Mesodermal cell (in vitro differentiated cells): ENCODE results near the gene SLPI.

ENCODE experiments used
- H3K27ac ChIP-seq: 2 replicates; pipeline ENCODE4 v1.7.0; 2013; ENCODE audit warnings: mild to moderate bottlenecking, low read depth, low read length, moderate library complexity; ENCODE audit not compliant: severe bottlenecking
- H3K36me3 ChIP-seq: 2 replicates; pipeline ENCODE4 v1.7.1; 2013; ENCODE audit warnings: mild to moderate bottlenecking, low read length, moderate library complexity; ENCODE audit not compliant: control insufficient read depth, insufficient read depth
- H3K4me1 ChIP-seq: one replicate; pipeline ENCODE4 v1.7.1; 2013; ENCODE audit warnings: mild to moderate bottlenecking, low read length; ENCODE audit not compliant: insufficient read depth, control insufficient read depth, poor library complexity, severe bottlenecking
- H3K4me3 ChIP-seq: 2 replicates; pipeline ENCODE4 v1.7.0; 2013; ENCODE audit warnings: low read length, control low read depth, mild to moderate bottlenecking; ENCODE audit not compliant: insufficient read depth, poor library complexity, severe bottlenecking; ENCODE audit errors: extremely low read depth
- H3K9me3 ChIP-seq: 2 replicates; pipeline ENCODE4 v1.7.1; 2013; ENCODE audit warnings: mild to moderate bottlenecking, low read length, moderate library complexity; ENCODE audit not compliant: control insufficient read depth
- WGBS, 2 experiments: methylation state at CpG; one replicate each; pipeline ENCODE4 v1.1.5; 2013; ENCODE audit warnings: missing lambda C conversion rate in 2 of 2; ENCODE audit not compliant: insufficient coverage in 2 of 2; 5-methylcytosine and 5-hydroxymethylcytosine counted together

SLPI gene

DNA sequence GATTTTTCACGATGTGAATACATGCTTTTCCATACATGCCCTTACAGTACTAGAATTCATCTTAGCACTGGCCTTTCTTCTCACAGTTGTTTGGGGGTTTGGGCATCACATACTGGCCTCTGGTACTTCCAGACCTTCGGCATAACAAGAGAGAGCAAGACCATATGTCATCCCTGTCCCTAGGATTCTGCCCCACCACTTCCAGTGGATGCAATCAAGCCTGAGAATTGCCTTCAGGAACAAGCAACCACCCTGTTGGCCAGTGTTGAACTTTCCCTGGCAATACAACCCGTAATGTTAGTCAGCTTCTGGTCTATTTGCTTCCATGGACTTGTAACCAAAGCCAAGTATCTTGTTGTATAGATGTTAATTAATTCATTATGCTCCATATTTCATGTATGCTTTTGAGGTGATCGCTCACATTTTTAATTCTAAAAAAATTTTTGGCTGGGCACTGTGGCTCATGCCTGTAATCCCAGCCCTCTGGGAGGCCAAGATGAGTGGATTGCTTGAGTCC, 15.4 kb upstream of the SLPI start:
- H3K9me3 ChIP-seq: no peaks in the 10 kb centered on the region
- H3K4me3 ChIP-seq: no peak overlapping the region
- no peaks in the 10 kb centered on the region for H3K36me3 ChIP-seq
- no peaks in the 10 kb centered on the region for H3K4me1 ChIP-seq
- H3K27ac ChIP-seq: no peak overlapping the region
- 85 to 90% methylated on average over 1 to 2 of the region's 4 CpGs for WGBS, 2 experiments

DNA sequence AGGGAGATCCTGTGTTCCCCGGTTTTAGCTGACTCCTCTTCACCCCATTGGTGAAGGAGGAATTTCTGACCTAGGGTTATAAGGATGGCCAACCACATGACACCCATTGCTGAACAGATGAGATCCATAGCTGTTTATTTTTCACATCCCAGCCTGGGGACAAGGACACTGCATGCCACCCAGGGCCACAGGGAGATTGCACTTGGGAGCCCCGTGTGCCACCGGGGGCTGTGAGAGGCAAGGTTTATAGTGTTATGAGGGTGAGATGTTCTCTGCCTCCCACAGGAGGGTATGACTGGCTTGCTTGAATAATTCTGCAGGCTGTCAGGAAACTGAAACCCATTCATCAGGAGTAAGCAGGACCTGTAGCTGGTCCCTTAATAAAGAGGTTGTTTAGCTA, 14.7 kb upstream of the SLPI start:
- H3K36me3 ChIP-seq: no peaks in the 10 kb centered on the region
- 80 to 94% methylated on average over 2 of the region's 3 CpGs for WGBS, 2 experiments
- H3K9me3 ChIP-seq: no peaks in the 10 kb centered on the region
- H3K27ac ChIP-seq: no peak overlapping the region
- H3K4me1 ChIP-seq: no peaks in the 10 kb centered on the region
- H3K4me3 ChIP-seq: no peak overlapping the region

DNA sequence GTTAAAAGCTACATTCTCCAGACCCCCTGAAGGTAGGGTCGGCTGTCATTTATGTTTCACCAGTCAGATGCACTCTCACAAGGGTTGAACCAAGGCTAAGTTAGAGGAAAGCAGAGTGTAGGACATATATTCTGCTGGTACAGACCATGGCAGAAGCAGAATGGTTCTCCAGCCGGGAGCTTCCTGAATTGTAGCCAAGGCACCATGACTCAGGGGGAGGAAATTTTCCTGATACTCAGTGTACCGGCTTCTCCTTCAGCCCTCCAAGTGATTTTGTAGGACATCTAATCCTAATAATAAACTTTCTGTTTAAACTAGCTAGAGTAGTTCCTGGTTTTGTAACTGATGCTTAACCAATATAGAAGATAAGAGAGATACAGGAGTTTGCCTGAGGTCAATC, 14.2 kb upstream of the SLPI start:
- H3K9me3 ChIP-seq: no peaks in the 10 kb centered on the region
- no peak overlapping the region for H3K27ac ChIP-seq
- WGBS, 2 experiments: 80 to 100% methylated on average over 1 of the region's 3 CpGs

DNA sequence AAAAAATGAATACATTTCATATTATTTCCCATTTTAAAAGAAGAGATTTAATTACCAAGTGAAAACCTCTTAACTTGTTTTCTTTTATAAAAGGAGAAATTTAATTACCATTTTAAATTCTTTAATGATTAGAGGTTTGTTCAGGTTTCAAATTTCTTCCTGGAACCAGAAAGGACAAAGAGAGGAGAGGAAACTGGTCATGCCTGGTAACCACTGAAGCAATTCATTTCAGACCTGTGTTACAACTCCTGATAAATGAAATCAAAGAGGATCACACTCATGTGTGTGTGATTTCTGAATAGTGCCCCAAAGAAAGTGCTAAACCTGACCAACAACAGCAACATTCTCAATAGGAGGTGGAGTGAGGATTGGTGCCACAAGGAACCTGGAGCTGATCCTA, 12.6 kb upstream of the SLPI start:
- H3K36me3 ChIP-seq: no peaks in the 10 kb centered on the region
- H3K27ac ChIP-seq: no peak overlapping the region
- H3K4me1 ChIP-seq: no peaks in the 10 kb centered on the region

More for the DNA sequence above, 14.2 kb upstream of the SLPI start:
- no peaks in the 10 kb centered on the region for H3K4me1 ChIP-seq
- H3K4me3 ChIP-seq: no peak overlapping the region
- no peaks in the 10 kb centered on the region for H3K36me3 ChIP-seq

DNA sequence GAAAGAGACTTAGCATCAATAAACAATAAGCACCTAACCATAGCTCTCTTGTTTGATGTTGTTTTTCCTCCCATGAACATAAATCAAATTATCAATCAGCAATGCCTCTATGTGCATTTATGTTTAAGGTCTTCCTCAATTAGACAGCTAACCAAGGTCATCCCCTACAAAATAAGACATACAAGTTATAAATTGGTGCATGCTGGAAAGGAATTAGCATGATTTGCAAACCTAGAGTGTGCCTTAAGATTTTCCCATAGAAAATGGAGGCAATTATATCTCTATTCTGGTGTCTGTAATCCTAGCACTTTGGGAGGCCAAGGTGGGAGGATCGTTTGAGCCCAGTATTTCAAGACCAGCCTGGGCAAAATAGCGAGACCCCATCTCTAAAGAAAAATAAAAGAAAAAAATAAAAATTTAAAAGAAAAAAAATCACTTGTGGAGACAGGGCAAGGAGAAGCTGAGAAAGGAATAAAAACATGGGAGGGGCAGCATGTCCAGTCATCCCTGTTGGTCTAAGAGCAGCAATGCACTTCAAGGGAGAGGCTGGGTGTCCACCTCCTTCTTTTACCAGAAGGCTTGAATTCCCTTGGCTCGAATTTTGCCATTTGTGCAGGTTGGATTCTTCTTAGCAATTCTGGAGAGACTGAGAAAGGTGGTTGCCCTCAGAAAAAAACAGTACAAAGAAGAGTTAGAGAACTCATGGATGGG, 9.3 kb upstream of the SLPI start:
- Histone ChIP-seq H3K9me3 (no peaks in the 10 kb centered on the region), H3K4me1 (no peaks in the 10 kb centered on the region), H3K4me3 (no peak overlapping the region), H3K27ac (no peak overlapping the region), H3K36me3 (no peaks in the 10 kb centered on the region)
- WGBS, 2 experiments: 73% methylated on average over 1 of the region's 3 CpGs; no CpG with 5 or more reads in 1 of the 2 experiments

More for the DNA sequence above, 12.6 kb upstream of the SLPI start:
- no peaks in the 10 kb centered on the region for H3K9me3 ChIP-seq
- no peak overlapping the region for H3K4me3 ChIP-seq

DNA sequence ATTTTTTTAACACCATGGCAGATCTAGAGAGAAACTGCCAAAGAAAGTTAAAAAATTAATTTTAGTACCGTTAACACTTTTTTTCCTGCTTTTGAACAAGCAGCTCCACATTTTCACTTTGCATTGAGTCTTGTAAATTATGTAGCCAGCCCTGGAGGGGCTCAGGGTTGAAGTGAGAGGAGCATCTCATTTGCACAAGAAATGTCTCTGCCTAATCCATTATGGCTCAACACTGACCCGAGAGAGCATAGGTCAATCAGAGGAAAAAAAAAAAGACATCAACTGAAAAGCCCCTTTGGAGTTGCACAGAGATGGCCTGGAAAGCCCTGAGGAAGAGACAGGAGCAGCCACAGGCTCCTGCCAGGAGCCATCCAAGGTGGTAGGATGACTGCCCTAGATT, 4.3 kb upstream of the SLPI start:
- H3K4me3 ChIP-seq: no peak overlapping the region
- no peaks in the 10 kb centered on the region for H3K36me3 ChIP-seq
- no peaks in the 10 kb centered on the region for H3K4me1 ChIP-seq
- WGBS, 2 experiments: 13 to 71% methylated on average over 1 of the region's 2 CpGs
- H3K27ac ChIP-seq: no peak overlapping the region
- H3K9me3 ChIP-seq: no peaks in the 10 kb centered on the region

DNA sequence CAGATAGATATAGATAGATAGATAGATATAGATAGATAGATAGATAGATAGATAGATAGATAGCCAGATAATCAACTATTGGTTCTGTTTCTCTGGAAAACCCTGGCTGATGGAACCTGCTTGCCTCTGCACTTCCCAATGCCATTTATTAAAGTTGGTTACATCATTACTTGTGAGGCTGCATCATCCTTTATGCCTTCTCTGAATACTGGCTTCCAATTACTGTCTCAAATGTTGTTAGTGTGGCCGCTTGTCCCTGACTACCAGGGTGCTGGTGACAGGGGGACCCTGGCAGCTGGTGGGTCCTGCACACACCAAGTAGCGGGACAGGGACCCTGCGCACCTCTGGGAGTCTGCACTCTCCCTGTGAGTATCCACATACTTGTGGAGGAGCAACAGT, 3.9 kb upstream of the SLPI start:
- no peak overlapping the region for H3K4me3 ChIP-seq
- no peaks in the 10 kb centered on the region for H3K9me3 ChIP-seq
- 80 to 100% methylated on average over 1 to 2 of the region's 3 CpGs for WGBS, 2 experiments
- no peaks in the 10 kb centered on the region for H3K36me3 ChIP-seq
- no peak overlapping the region for H3K27ac ChIP-seq
- H3K4me1 ChIP-seq: no peaks in the 10 kb centered on the region

DNA sequence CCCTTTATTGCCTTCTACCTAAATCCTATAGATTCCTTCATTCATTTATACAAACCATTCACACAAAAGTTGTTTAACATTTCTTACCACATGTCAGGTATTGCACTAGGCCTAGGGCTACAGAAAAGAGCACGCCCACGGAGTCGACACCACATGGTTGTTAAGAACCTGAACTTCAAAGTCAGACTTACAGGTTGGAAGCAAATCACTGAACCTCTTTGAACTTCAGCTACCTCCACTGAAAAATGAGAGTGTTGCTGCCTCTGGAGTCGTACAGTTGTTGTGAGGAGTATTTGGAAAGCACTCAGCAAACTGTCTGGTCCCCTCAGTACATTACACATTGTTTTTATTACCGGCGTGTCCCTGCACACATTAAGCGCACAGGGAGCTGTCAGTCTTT, 3.3 kb upstream of the SLPI start:
- Histone ChIP-seq H3K9me3 (no peaks in the 10 kb centered on the region), H3K4me3 (no peak overlapping the region), H3K27ac (no peak overlapping the region), H3K4me1 (no peaks in the 10 kb centered on the region), H3K36me3 (no peaks in the 10 kb centered on the region)
- 91 to 93% methylated on average over 6 of the region's 7 CpGs for WGBS, 2 experiments

DNA sequence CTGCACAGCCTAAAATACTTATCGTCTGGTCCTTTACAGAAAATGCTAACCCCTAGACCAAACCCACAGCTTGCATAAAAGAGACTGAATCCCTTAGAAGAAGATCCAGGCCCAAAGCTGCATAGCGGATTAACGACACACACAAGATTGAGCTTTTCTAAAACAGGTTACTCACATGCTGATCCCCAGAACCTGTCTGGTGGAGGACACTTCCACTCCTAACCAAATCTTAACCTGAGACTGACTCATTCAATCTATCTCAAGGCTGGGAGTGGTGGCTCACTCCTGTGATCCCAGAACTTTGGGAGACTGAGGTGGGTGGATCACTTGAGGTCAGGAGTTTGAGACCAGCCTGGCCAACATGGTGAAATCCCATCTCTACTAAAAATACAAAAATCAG, 2.8 kb upstream of the SLPI start:
- 73 to 79% methylated on average over 3 of the region's 3 CpGs for WGBS, 2 experiments
- no peaks in the 10 kb centered on the region for H3K36me3 ChIP-seq

DNA sequence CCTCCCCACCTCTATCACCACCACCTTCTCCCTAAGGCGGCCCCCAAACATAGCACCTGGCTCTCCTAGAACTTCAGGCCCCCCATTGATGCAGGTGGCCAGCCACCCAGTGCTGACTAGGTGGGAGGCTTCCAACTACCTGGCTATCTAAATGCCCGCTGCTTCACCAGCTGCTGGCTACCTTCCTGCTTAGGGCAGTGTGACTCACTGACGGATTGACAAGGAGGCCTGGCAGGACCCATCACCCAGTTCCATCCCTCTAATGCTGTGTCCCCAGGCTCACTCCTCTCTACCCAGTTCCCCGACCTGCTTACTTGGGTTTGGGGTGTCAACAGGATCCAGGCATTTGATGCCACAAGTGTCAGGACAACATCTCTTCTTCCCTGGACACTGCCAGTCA, 1.1 kb downstream of the SLPI start:
- no peaks in the 10 kb centered on the region for H3K9me3 ChIP-seq
- H3K4me1 ChIP-seq: no peaks in the 10 kb centered on the region
- H3K36me3 ChIP-seq: no peaks in the 10 kb centered on the region
- no peak overlapping the region for H3K4me3 ChIP-seq
- 90 to 93% methylated on average over 2 to 3 of the region's 4 CpGs for WGBS, 2 experiments
- H3K27ac ChIP-seq: no peak overlapping the region

More for the DNA sequence above, 2.8 kb upstream of the SLPI start:
- no peak overlapping the region for H3K27ac ChIP-seq
- H3K9me3 ChIP-seq: no peaks in the 10 kb centered on the region
- no peaks in the 10 kb centered on the region for H3K4me1 ChIP-seq
- no peak overlapping the region for H3K4me3 ChIP-seq

DNA sequence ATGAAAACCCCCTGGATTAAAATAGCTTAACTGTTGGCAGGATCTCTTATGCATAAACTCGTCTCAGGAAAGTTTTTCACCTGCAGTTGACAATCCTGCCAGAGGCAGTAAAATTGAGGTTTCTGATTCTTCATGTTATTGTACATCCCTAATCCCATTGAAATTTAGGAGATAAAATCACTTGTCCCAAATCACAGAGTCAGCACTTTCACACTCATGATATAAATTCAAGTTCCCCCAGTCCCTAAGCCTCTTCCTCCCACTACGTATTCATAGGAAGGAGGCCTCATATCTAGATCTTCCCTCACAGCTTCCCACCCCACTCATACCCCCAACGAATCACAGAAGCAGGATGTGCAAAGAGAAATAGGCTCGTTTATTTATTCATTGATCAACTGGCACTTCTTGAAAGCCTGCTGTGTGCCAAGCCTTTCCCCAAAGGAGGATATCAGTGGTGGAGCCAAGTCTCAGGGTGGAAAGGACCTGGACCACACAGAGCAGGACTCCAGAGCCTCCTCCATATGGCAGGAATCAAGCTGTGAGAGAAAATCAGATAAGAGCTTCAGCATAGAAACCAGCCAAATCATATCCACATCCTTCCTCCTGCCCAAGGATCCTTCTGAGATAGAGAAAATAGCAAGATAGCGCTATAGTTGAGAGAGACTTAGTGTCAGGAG, 2.3 kb downstream of the SLPI start:
- Histone ChIP-seq H3K4me1 (no peaks in the 10 kb centered on the region), H3K9me3 (no peaks in the 10 kb centered on the region), H3K36me3 (no peaks in the 10 kb centered on the region), H3K27ac (no peak overlapping the region), H3K4me3 (no peak overlapping the region)
- WGBS, 2 experiments: 88 to 89% methylated on average over 2 to 3 of the region's 5 CpGs
